GM13976 (cell line): Measurements from ENCODE around the gene ZNF526.

Experiments used
- DNase-seq: peaks from one replicate; pipeline ENCODE4 v3.0.0; 2012; ENCODE audit warnings: low spot score
- CTCF ChIP-seq: IDR thresholded peaks from 2 replicates; pipeline ENCODE4 v1.5.1; 2012; ENCODE audit warnings: borderline replicate concordance, mild to moderate bottlenecking; ENCODE audit not compliant: insufficient read depth; ENCODE audit errors: extremely low read depth, missing control alignments, control extremely low read depth
- in situ Hi-C: fragments of 300-500 bp; cut with MboI; formaldehyde crosslinking; loops from one replicate; pipeline ENCODE4 v1.12.0; 2022; ENCODE audit warnings: low sequenced_read_pairs, mixed read lengths, inconsistent platforms; ENCODE audit not compliant: unreplicated experiment

The ZNF526 gene

DNA sequence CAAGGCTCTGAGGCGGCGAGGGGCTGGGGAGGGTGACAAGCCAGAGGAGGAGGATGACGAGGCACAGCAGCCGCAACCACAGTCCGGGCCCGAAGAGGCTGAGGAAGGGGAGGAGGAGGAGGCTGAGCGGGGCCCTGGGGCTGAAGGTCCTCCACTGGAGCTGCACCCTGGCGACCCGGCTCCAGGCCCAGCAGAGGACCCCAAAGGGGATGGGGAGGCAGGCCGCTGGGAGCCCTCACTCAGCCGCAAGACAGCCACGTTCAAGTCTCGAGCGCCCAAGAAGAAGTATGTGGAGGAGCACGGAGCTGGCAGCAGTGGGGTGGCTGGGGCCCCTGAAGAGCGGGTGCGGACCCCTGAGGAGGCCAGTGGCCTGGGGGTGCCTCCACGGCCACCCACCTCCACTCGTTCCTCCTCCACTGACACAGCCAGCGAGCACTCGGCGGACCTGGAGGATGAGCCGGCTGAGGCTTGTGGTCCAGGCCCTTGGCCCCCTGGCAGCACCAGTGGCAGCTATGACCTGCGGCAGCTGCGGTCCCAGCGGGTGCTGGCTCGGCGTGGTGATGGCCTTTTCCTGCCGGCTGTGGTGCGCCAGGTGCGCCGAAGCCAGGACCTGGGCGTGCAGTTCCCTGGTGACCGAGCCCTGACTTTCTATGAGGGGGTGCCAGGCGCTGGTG, 51.9 kb downstream of the ZNF526 start:
- TF ChIP-seq CTCF: no peak
- DNase-seq: no peak
- in situ Hi-C loops: no loop called here

DNA sequence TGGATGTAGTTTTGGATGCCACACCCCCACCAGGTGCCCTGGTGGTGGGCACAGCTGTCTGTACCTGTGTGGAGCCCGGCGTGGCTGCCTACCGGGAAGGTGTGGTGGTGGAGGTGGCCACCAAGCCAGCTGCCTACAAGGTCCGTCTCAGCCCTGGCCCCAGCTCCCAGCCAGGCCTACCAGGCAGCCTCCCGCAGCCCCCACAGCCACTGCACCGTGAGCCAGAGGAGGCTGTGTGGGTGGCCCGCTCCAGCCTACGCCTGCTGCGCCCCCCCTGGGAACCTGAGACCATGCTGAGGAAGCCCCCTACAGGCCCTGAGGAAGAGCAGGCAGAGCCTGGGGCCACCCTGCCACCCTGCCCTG, 52.4 kb downstream of the ZNF526 start:
- no peak for DNase-seq
- no peak for TF ChIP-seq CTCF

DNA sequence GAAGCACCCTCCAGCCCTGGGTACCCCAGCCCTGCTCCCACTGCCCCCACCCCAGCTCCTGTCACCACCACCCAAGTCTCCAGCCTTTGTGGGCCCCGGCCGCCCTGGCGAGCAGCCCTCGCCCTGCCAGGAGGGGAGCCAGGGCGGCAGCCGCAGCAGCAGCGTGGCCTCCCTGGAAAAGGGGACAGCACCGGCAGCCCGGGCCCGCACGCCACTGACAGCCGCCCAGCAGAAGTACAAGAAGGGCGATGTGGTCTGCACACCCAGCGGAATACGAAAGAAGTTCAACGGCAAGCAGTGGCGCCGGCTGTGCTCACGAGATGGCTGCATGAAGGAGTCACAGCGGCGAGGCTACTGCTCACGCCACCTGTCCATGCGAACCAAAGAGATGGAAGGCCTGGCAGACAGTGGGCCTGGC, 52.9 kb downstream of the ZNF526 start:
- in situ Hi-C loops: no loop called here
- TF ChIP-seq CTCF: no peak

More for the DNA sequence above, 52.4 kb downstream of the ZNF526 start:
- in situ Hi-C loops: no loop called here

DNA sequence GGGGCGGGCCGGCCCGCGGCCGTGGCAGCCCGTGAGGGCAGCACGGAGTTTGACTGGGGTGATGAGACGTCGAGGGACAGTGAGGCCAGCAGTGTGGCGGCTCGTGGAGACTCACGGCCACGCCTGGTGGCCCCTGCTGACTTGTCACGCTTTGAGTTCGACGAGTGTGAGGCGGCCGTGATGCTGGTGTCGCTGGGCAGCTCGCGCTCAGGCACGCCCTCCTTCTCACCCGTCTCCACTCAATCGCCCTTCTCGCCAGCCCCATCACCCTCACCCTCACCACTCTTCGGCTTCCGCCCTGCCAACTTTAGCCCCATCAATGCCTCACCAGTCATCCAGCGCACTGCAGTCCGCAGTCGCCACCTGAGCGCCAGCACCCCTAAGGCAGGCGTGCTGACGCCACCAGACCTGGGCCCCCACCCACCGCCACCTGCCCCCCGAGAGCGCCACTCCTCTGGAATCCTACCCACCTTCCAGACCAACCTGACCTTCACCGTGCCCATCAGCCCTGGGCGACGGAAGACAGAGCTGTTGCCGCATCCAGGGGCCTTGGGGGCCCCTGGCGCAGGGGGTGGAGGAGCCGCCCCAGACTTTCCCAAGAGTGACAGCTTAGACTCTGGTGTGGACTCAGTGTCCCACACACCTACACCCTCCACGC, 53.4 kb downstream of the ZNF526 start:
- no peak for TF ChIP-seq CTCF
- no peak for DNase-seq
- in situ Hi-C loops: no loop called here

More for the DNA sequence above, 52.9 kb downstream of the ZNF526 start:
- no peak for DNase-seq

GRCh38 chr19:42274065-42274682, 54.1 kb downstream of the ZNF526 start:
- in situ Hi-C loops: no loop called here

DNA sequence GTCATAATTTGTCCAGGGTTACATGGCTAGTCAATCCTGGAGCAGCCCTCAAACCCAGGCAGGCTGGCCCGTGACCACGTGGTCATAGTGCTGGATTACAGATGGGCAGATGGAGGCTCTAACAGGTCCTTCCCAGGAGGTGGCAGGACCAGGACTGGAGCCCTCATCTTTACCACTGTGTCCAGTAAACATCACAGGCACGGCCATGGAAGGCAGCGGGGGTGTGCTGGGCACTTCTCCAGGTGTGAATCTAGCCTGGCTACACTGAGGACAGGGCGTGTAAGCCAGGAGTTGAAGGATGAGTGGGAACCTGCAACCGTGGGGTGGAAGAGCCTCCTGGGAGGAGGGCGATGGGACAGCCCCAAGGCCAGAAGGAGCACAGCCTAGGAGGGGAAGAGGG, 55.0 kb downstream of the ZNF526 start:
- no peak for TF ChIP-seq CTCF
- DNase-seq: no peak
- in situ Hi-C loops: no loop called here

More at GRCh38 chr19:42274065-42274682, 54.1 kb downstream of the ZNF526 start:
- no peak for TF ChIP-seq CTCF
- DNase-seq: no peak
